ENCODE measurements around the gene F2RL2. TPM values are rescaled to one million over a fixed set of nuclear protein-coding genes. Genes with fewer than 3 reads are reported as not detected.
"Not testable (repeated sequence)": the region's sequence is repeated elsewhere in the genome, so short reads cannot be mapped to it uniquely, and the experiment has no call there.

The F2RL2 gene
- total RNA-seq, 1 experiment from 2014 or later, result 0.11 TPM

DNA sequence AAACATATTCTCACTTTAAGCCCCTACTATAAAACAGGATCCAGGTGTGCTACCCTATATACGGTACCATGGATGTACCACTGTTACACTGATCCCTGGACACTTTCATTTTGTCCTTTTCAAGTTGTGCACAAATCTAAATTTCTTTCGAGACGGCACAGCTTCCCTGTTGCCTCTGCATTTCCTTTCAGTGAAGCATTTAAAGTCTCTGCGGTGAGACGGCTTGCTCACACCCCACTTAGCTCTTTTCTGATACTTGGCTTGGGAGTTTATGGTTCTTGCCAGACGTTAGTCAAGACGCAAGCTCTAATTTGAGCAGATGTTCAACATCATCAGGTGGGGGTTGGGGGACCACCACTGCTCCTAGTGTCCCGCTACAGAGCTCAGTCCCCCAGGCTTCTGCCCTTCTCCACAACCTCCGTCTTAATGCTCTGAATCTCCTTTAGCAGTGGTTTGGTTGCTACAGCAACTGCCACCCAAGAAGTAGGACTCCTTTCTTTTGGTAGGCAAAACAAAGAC lies 15.8 kb downstream of the F2RL2 start:
- H4K20me1 ChIP-seq (ENCODE audit: low read length), result no peaks in the 10 kb centered on the region
- no TSS peak for BruUV-seq (replicated peaks)
- no peaks in the 10 kb centered on the region for H3K9me2 ChIP-seq (replicated peaks; ENCODE audit: low read length)
- no peak for TF ChIP-seq CTCF (conservative IDR thresholded peaks at IDR 0.05; ENCODE audit: low read depth, low read length)
- no peak for TF ChIP-seq EZH2 (IDR thresholded peaks at IDR 0.05; ENCODE audit: low read length, unreplicated experiment)
- TF ChIP-seq EZH2phosphoT487 (IDR thresholded peaks at IDR 0.05; ENCODE audit: borderline replicate concordance, low read length), result no peak
- no peak overlapping the region for H3K9ac ChIP-seq (ENCODE audit: low read length)
- H2AFZ ChIP-seq (ENCODE audit: low read length), result peak overlapping the region; percentile 4; the same call in 1 of the 2 replicates
- H3F3A ChIP-seq (ENCODE audit: low read length, unreplicated experiment), result no peaks in the 10 kb centered on the region
- H3K79me2 ChIP-seq (ENCODE audit: low read length), result no peaks in the 10 kb centered on the region
- no peak overlapping the region for H3K4me3 ChIP-seq (ENCODE audit: low read length)
- ATAC-seq (no peak), DNase-seq (no peak)
- POLR2A ChIA-PET (ENCODE audit: unreplicated experiment), result no interaction called here
- no peak overlapping the region for H3K4me2 ChIP-seq (ENCODE audit: low read length)
- H3K9me3 ChIP-seq (ENCODE audit: low read length), result no peaks in the 10 kb centered on the region
- no peaks in the 10 kb centered on the region for H3K27me3 ChIP-seq (ENCODE audit: low read length)
- H3K4me1 ChIP-seq (ENCODE audit: insufficient read depth, low read length), result peaks cover 7% of the 10 kb centered on the region
- no peak overlapping the region for H3K27ac ChIP-seq (ENCODE audit: low read length)
- no peaks in the 10 kb centered on the region for H3K36me3 ChIP-seq (ENCODE audit: low read depth, low read length)
- CTCF ChIA-PET, result no interaction called here
- intact Hi-C loops (cut with micrococcal nuclease), result no loop called here

DNA sequence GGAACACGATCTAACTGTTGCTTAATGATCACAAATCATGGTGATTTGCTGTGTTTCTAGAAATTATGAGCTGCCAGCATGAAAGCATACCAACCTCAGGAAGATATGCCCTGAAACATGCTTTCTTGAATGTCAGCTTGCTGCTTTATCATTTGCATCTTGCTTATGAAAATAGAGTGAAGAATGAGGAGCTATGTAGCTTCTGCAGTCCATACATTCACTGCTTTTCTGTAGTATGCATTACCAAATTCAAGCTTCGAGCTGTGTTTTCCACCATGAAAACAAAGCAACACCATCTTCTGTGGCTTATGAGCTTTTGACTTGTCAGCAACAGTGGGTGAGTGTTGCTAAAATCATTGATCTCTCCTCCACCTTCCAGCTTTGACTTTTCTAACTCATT lies 16.5 kb downstream of the F2RL2 start:
- H3K27me3 ChIP-seq (ENCODE audit: low read length), result no peaks in the 10 kb centered on the region
- no peaks in the 10 kb centered on the region for H3K9me3 ChIP-seq (ENCODE audit: low read length)
- H4K20me1 ChIP-seq (ENCODE audit: low read length), result no peaks in the 10 kb centered on the region
- intact Hi-C loops (cut with micrococcal nuclease), result no loop called here
- DNase-seq (no peak), ATAC-seq (no peak)
- H3K27ac ChIP-seq (ENCODE audit: low read length), result no peak overlapping the region
- POLR2A ChIA-PET (ENCODE audit: unreplicated experiment), result no interaction called here
- H3K79me2 ChIP-seq (ENCODE audit: low read length), result no peaks in the 10 kb centered on the region
- H3K36me3 ChIP-seq (ENCODE audit: low read depth, low read length), result no peaks in the 10 kb centered on the region
- no peaks in the 10 kb centered on the region for H3K9me2 ChIP-seq (replicated peaks; ENCODE audit: low read length)
- peaks cover 7% of the 10 kb centered on the region for H3K4me1 ChIP-seq (ENCODE audit: insufficient read depth, low read length)
- CTCF ChIA-PET, result no interaction called here
- no peak overlapping the region for H3K9ac ChIP-seq (ENCODE audit: low read length)
- TF ChIP-seq CTCF (conservative IDR thresholded peaks at IDR 0.05; ENCODE audit: low read depth, low read length) (no peak), EZH2 (IDR thresholded peaks at IDR 0.05; ENCODE audit: low read length, unreplicated experiment) (no peak), EZH2phosphoT487 (IDR thresholded peaks at IDR 0.05; ENCODE audit: borderline replicate concordance, low read length) (no peak)
- H3F3A ChIP-seq (ENCODE audit: low read length, unreplicated experiment), result no peaks in the 10 kb centered on the region
- no peak overlapping the region for H3K4me2 ChIP-seq (ENCODE audit: low read length)
- H2AFZ ChIP-seq (ENCODE audit: low read length), result no peak overlapping the region
- H3K4me3 ChIP-seq (ENCODE audit: low read length), result no peak overlapping the region
- BruUV-seq (replicated peaks), result no TSS peak

GRCh38 chr5:76604838-76605237 lies 18.4 kb downstream of the F2RL2 start:
- POLR2A ChIA-PET (ENCODE audit: unreplicated experiment), result no interaction called here
- DNase-seq (peak; percentile 54), ATAC-seq (peak; percentile 87)
- Histone ChIP-seq H3K9me2 (replicated peaks; ENCODE audit: low read length) (no peaks in the 10 kb centered on the region), H4K20me1 (ENCODE audit: low read length) (no peaks in the 10 kb centered on the region), H2AFZ (ENCODE audit: low read length) (no peak overlapping the region), H3K4me1 (ENCODE audit: insufficient read depth, low read length) (peaks cover 7% of the 10 kb centered on the region), H3K4me2 (ENCODE audit: low read length) (no peak overlapping the region), H3K36me3 (ENCODE audit: low read depth, low read length) (no peaks in the 10 kb centered on the region), H3K4me3 (ENCODE audit: low read length) (no peak overlapping the region), H3K9me3 (ENCODE audit: low read length) (no peaks in the 10 kb centered on the region), H3K79me2 (ENCODE audit: low read length) (no peaks in the 10 kb centered on the region), H3F3A (ENCODE audit: low read length, unreplicated experiment) (no peaks in the 10 kb centered on the region), H3K27me3 (ENCODE audit: low read length) (no peaks in the 10 kb centered on the region), H3K27ac (ENCODE audit: low read length) (no peak overlapping the region), H3K9ac (ENCODE audit: low read length) (no peak overlapping the region)
- intact Hi-C loops (cut with micrococcal nuclease), result loop anchor here (1.0 to 5.0 kb wide), 3 partner anchors 36 to 217 kb away; no protein-coding TSS in a partner anchor
- BruUV-seq (replicated peaks), result no TSS peak
- TF ChIP-seq EZH2phosphoT487 (IDR thresholded peaks at IDR 0.05; ENCODE audit: borderline replicate concordance, low read length), result no peak
- TF ChIP-seq EZH2 (IDR thresholded peaks at IDR 0.05; ENCODE audit: low read length, unreplicated experiment), result no peak
- TF ChIP-seq CTCF (conservative IDR thresholded peaks at IDR 0.05; ENCODE audit: low read depth, low read length), result no peak
- CTCF ChIA-PET, result interaction anchor here (0.5 kb wide), 1 partner anchor 41 kb away, joined by 4 read pairs; no protein-coding TSS in a partner anchor

DNA sequence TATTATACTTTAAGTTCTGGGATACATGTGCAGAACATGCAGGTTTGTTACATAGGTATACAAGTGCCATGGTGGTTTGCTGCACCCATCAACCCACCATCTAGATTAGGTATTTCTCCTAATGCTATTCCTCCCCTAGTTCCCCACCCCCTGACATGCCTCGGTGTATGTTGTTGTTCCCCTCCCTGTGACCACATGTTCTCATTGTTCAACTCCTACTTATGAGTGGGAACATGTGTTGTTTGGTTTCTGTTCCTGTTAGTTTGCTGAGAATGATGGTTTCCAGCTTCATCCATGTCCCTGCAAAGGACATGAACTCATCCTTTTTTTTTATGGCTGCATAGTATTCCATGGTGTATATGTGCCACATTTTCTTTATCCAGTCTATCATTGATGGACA lies 19.2 kb downstream of the F2RL2 start:
- H3K9me2 ChIP-seq (replicated peaks; ENCODE audit: low read length); POLR2A ChIA-PET (ENCODE audit: unreplicated experiment); H3K4me3 ChIP-seq (ENCODE audit: low read length); H3K36me3 ChIP-seq (ENCODE audit: low read depth, low read length); CTCF ChIA-PET; H3K4me1 ChIP-seq (ENCODE audit: insufficient read depth, low read length); H4K20me1 ChIP-seq (ENCODE audit: low read length); BruUV-seq (replicated peaks); H3K27ac ChIP-seq (ENCODE audit: low read length); H3K79me2 ChIP-seq (ENCODE audit: low read length); H3K27me3 ChIP-seq (ENCODE audit: low read length); H3F3A ChIP-seq (ENCODE audit: low read length, unreplicated experiment); ATAC-seq; H3K9me3 ChIP-seq (ENCODE audit: low read length); H3K9ac ChIP-seq (ENCODE audit: low read length); DNase-seq; H3K4me2 ChIP-seq (ENCODE audit: low read length); H2AFZ ChIP-seq (ENCODE audit: low read length): not testable (repeated sequence)
- intact Hi-C loops (cut with micrococcal nuclease), result loop anchor here (5.0 kb wide), 2 partner anchors 83 to 218 kb away; no protein-coding TSS in a partner anchor
